OCI-LY7 (cell line): Measurements from ENCODE around the gene TP53RK. TPM values are rescaled to one million over a fixed set of nuclear protein-coding genes. Genes with fewer than 3 reads are reported as not detected.
"Not testable (repeated sequence)": the region's sequence is repeated elsewhere in the genome, so short reads cannot be mapped to it uniquely, and the experiment has no call there.

Source experiments
- BruUV-seq: library from RNA; stranded (reverse); fragments of 400-500 nt; replicated peaks from 2 replicates; lab custom pipeline; 2021; lab: Mats Ljungman, UMichigan
- CTCF ChIA-PET: fragments of 300-600 bp; sonication (Branson Sonifier 250); formaldehyde crosslinking; loops from one replicate; lab custom pipeline; 2022; ENCODE audit warnings: antibody characterized with exemption; ENCODE audit not compliant: unreplicated experiment; lab: Charles Lee
- POLR2A ChIA-PET: fragments of 300-600 bp; sonication (Branson Sonifier 250); formaldehyde crosslinking; loops from one replicate; lab custom pipeline; 2022; ENCODE audit warnings: antibody characterized with exemption; lab: Charles Lee
- DNase-seq: peaks from one replicate; pipeline ENCODE4 v3.0.0-alpha.2; 2015; ENCODE audit warnings: low spot score
- H2AFZ ChIP-seq: fragments of 200-600 bp; sonication (generic), shearing (Covaris generic); 2 replicates; pipeline ENCODE4 v1.6.1; 2014; ENCODE audit warnings: mild to moderate bottlenecking, antibody characterized with exemption, low read length, moderate library complexity
- H3K27ac ChIP-seq: fragments of 200-600 bp; sonication (generic); 2 replicates; pipeline ENCODE4 v1.5.1; 2014; ENCODE audit warnings: mixed run types, low read depth, mild to moderate bottlenecking, moderate library complexity, low read length, inconsistent platforms; ENCODE audit not compliant: poor library complexity, severe bottlenecking
- H3K36me3 ChIP-seq: fragments of 200-600 bp; sonication (generic); 2 replicates; pipeline ENCODE4 v1.6.1; 2014; ENCODE audit warnings: mild to moderate bottlenecking, antibody characterized with exemption, low read length, moderate library complexity, mixed read lengths; ENCODE audit not compliant: insufficient read depth
- H3K4me1 ChIP-seq: fragments of 200-600 bp; sonication (generic); 2 replicates; pipeline ENCODE4 v1.5.1; 2014; ENCODE audit warnings: mild to moderate bottlenecking, low read length; ENCODE audit not compliant: insufficient read depth, poor library complexity, severe bottlenecking
- H3K4me2 ChIP-seq: fragments of 200-600 bp; sonication (generic); 2 replicates; pipeline ENCODE4 v1.6.1; 2014; ENCODE audit warnings: mild to moderate bottlenecking, low read length
- H3K4me3 ChIP-seq: fragments of 200-600 bp; sonication (generic); 2 replicates; pipeline ENCODE4 v1.5.1; 2014; ENCODE audit warnings: mild to moderate bottlenecking, low read depth, low read length; ENCODE audit not compliant: poor library complexity, severe bottlenecking
- H3K79me2 ChIP-seq: fragments of 200-600 bp; sonication (generic); 2 replicates; pipeline ENCODE4 v1.6.1; 2016; ENCODE audit warnings: low read depth, mild to moderate bottlenecking, low read length, moderate library complexity, mixed read lengths; ENCODE audit not compliant: insufficient read depth
- H3K9me2 ChIP-seq: fragments of 200-600 bp; sonication (generic); 2 replicates; pipeline ENCODE4 v1.6.1; 2016; ENCODE audit warnings: mild to moderate bottlenecking, low read length, mixed read lengths; ENCODE audit not compliant: insufficient read depth
- H3K9me3 ChIP-seq: fragments of 200-600 bp; sonication (generic); 2 replicates; pipeline ENCODE4 v1.6.1; 2014; ENCODE audit warnings: mild to moderate bottlenecking, mixed run types, low read length, mixed read lengths
- H4K20me1 ChIP-seq: fragments of 200-600 bp; sonication (generic); 2 replicates; pipeline ENCODE4 v1.6.1; 2014; ENCODE audit warnings: mild to moderate bottlenecking, antibody characterized with exemption, low read length, moderate library complexity, mixed read lengths; ENCODE audit not compliant: insufficient read depth
- CTCF ChIP-seq: fragments of 200-600 bp; sonication (generic); conservative IDR thresholded peaks from 2 replicates; pipeline ENCODE4 v1.5.1; 2014; ENCODE audit warnings: mild to moderate bottlenecking, antibody characterized with exemption, low read length, moderate library complexity, mixed read lengths
- EZH2phosphoT487 ChIP-seq: fragments of 200-600 bp; sonication (generic); IDR thresholded peaks from 2 replicates; pipeline ENCODE4 v1.6.1; 2018; ENCODE audit warnings: low read depth, borderline replicate concordance, mild to moderate bottlenecking, mixed run types, antibody characterized with exemption, low read length, moderate library complexity, mixed read lengths
- intact Hi-C: fragments of 100-400 bp; cut with micrococcal nuclease; formaldehyde crosslinking; loops from one replicate; pipeline ENCODE4 v1.10.0; 2022; ENCODE audit not compliant: unreplicated experiment
- total RNA-seq, 2 experiments: library from RNA; depleted of rRNA in 1 of 2; stranded (reverse); fragments of >200 nt in 1 of 2; shearing (Covaris generic) in 1 of 2; gene quantifications; 2 replicates each; pipeline ENCODE4 v1.2.3, GENCODE V29; 2014 to 2022

Gene TP53RK
- total RNA-seq, 2 experiments from 2014 or later, result 18.6 to 32.9 TPM

GRCh38 chr20:46680684-46681031 lies 8.6 kb downstream of the TP53RK start:
- no TSS peak for BruUV-seq
- TF ChIP-seq EZH2phosphoT487 (no peak), CTCF (no peak)

GRCh38 chr20:46678516-46678915 lies 10.7 kb downstream of the TP53RK start:
- Histone ChIP-seq H3K4me1 (peaks cover 4% of the 10 kb centered on the region), H2AFZ (no peak overlapping the region), H3K9me3 (no peaks in the 10 kb centered on the region), H3K27ac (no peak overlapping the region), H3K4me3 (no peak overlapping the region), H3K36me3 (no peaks in the 10 kb centered on the region), H3K4me2 (no peak overlapping the region), H3K9me2 (no peaks in the 10 kb centered on the region), H4K20me1 (no peaks in the 10 kb centered on the region), H3K79me2 (no peaks in the 10 kb centered on the region)
- intact Hi-C loops, result no loop called here
- no peak for DNase-seq
- TF ChIP-seq CTCF, result no peak
- TF ChIP-seq EZH2phosphoT487, result no peak
- CTCF ChIA-PET, result no interaction called here
- POLR2A ChIA-PET, result no interaction called here
- no TSS peak for BruUV-seq

More at GRCh38 chr20:46680684-46681031, 8.6 kb downstream of the TP53RK start:
- intact Hi-C loops, result loop anchor here (1.0 to 5.0 kb wide), 2 partner anchors 159 to 548 kb away; no protein-coding TSS in a partner anchor
- ChIA-PET CTCF (interaction anchor here (0.6 kb wide), 1 partner anchor 9 kb away, joined by 3 read pairs; the partner anchor contains the start of gene TP53RK), POLR2A (interaction anchor here (0.6 to 1.1 kb wide), 4 partner anchors 9 to 1234 kb away, joined by 3 to 4 read pairs (median 4); partner anchors contain the start of gene TP53RK)
- no peak overlapping the region for H2AFZ ChIP-seq
- no peaks in the 10 kb centered on the region for H4K20me1 ChIP-seq
- H3K9me3 ChIP-seq, result no peaks in the 10 kb centered on the region
- peaks cover 13% of the 10 kb centered on the region; the same call in 1 of the 2 replicates for H3K79me2 ChIP-seq
- no peak overlapping the region for H3K4me3 ChIP-seq
- DNase-seq, result no peak
- H3K36me3 ChIP-seq, result peaks cover 13% of the 10 kb centered on the region
- no peak overlapping the region for H3K27ac ChIP-seq
- H3K9me2 ChIP-seq, result no peaks in the 10 kb centered on the region
- peaks cover 4% of the 10 kb centered on the region for H3K4me1 ChIP-seq
- no peak overlapping the region for H3K4me2 ChIP-seq

GRCh38 chr20:46677608-46678007 lies 11.6 kb downstream of the TP53RK start:
- H3K79me2 ChIP-seq, result no peaks in the 10 kb centered on the region
- no peak overlapping the region for H3K27ac ChIP-seq
- H3K36me3 ChIP-seq, result no peaks in the 10 kb centered on the region
- no peak overlapping the region for H3K4me2 ChIP-seq
- H3K4me3 ChIP-seq, result no peak overlapping the region
- no peak for TF ChIP-seq EZH2phosphoT487
- no peak for TF ChIP-seq CTCF
- intact Hi-C loops, result no loop called here
- no peaks in the 10 kb centered on the region for H3K9me3 ChIP-seq
- ChIA-PET CTCF (no interaction called here), POLR2A (no interaction called here)
- no peak overlapping the region for H2AFZ ChIP-seq
- BruUV-seq, result no TSS peak
- DNase-seq, result no peak
- no peaks in the 10 kb centered on the region for H4K20me1 ChIP-seq
- no peaks in the 10 kb centered on the region for H3K9me2 ChIP-seq
- H3K4me1 ChIP-seq, result peaks cover 4% of the 10 kb centered on the region

GRCh38 chr20:46676649-46677316 lies 12.5 kb downstream of the TP53RK start:
- H2AFZ ChIP-seq, DNase-seq, H4K20me1 ChIP-seq, H3K79me2 ChIP-seq, H3K4me3 ChIP-seq, intact Hi-C loops, CTCF ChIA-PET, H3K4me2 ChIP-seq, H3K4me1 ChIP-seq, H3K9me2 ChIP-seq, BruUV-seq, H3K27ac ChIP-seq, H3K36me3 ChIP-seq, H3K9me3 ChIP-seq: not testable (repeated sequence)
- POLR2A ChIA-PET, result interaction anchor here (0.6 kb wide), 1 partner anchor 465 kb away, joined by 4 read pairs; no protein-coding TSS in a partner anchor
